Activated effector memory CD4-positive, alpha-beta T cell treated with Interleukin-2 at 50 U/mL for 16 hours (primary cell): ENCODE data around the gene MYRF.

ENCODE experiments used
- DNase-seq: peaks from one replicate; pipeline ENCODE4 v3.0.0-alpha.2; 2020

The MYRF gene

GRCh38 chr11:61762223-61762615, 9.8 kb downstream of the MYRF start:
- DNase-seq = no peak

- no peak for DNase-seq
Observed at GRCh38 chr11:61762798-61763197, 10.4 kb downstream of the MYRF start.

- DNase-seq = no peak
Observed at GRCh38 chr11:61763930-61764605, 11.6 kb downstream of the MYRF start.

- DNase-seq = no peak
Observed at GRCh38 chr11:61764606-61765260, 12.3 kb downstream of the MYRF start.

- no peak for DNase-seq
Observed at GRCh38 chr11:61765550-61766253, 13.3 kb downstream of the MYRF start.

- DNase-seq = no peak
Observed at GRCh38 chr11:61766353-61766841, 14.0 kb downstream of the MYRF start.

- no peak for DNase-seq
Observed at GRCh38 chr11:61768376-61769076, 16.1 kb downstream of the MYRF start.

GRCh38 chr11:61769169-61769920, 16.9 kb downstream of the MYRF start:
- DNase-seq = no peak

- DNase-seq = no peak
Observed at GRCh38 chr11:61769946-61770683, 17.7 kb downstream of the MYRF start.

GRCh38 chr11:61771195-61771894, 18.9 kb downstream of the MYRF start:
- DNase-seq = no peak

GRCh38 chr11:61771985-61772455, 19.6 kb downstream of the MYRF start:
- no peak for DNase-seq

- no peak for DNase-seq
Observed at GRCh38 chr11:61773356-61773755, 20.9 kb downstream of the MYRF start.

GRCh38 chr11:61773809-61774208, 21.4 kb downstream of the MYRF start:
- no peak for DNase-seq

GRCh38 chr11:61774411-61774810, 22.0 kb downstream of the MYRF start:
- no peak for DNase-seq

GRCh38 chr11:61775106-61775505, 22.7 kb downstream of the MYRF start:
- DNase-seq = no peak

- no peak for DNase-seq
Observed at GRCh38 chr11:61775606-61776554, 23.4 kb downstream of the MYRF start.

- DNase-seq = peak; percentile 27
Observed at GRCh38 chr11:61776561-61777075, 24.2 kb downstream of the MYRF start.

GRCh38 chr11:61777234-61778090, 25.0 kb downstream of the MYRF start:
- DNase-seq = peak; percentile 56
